Kidney (tissue), 14 donors: ENCODE results near the gene LHPP. TPM values are rescaled to one million over a fixed set of nuclear protein-coding genes. Genes with fewer than 3 reads are reported as not detected.

ENCODE experiments used
- DNase-seq, 5 donors: peaks; one replicate each; pipeline ENCODE4 v3.0.0-alpha.2; 2013 to 2020
- FAIRE-seq: peaks from 2 replicates; lab custom pipeline; 2012; peaks lifted over from hg19 to GRCh38; lab: Jason Lieb, UNC
- H3K27ac ChIP-seq, 2 donors: one replicate each; pipeline ENCODE4 v1.7.0; 2013; ENCODE audit warnings: low read depth in 2 of 2, low read length in 2 of 2, inconsistent platforms in 1 of 2
- H3K27me3 ChIP-seq: one replicate; pipeline ENCODE4 v1.7.1; 2013; ENCODE audit warnings: low read length, inconsistent platforms; ENCODE audit not compliant: control insufficient read depth, insufficient read depth
- H3K36me3 ChIP-seq, 3 donors: one replicate each; pipeline versions ENCODE4 v1.7.0 to v1.7.1; 2013; ENCODE audit warnings: low read length in 3 of 3, control low read depth in 1 of 3, inconsistent platforms in 1 of 3; ENCODE audit not compliant: insufficient read depth in 3 of 3, control insufficient read depth in 2 of 3
- H3K4me1 ChIP-seq, 3 donors: one replicate each; pipeline versions ENCODE4 v1.7.0 to v1.7.1; 2013; ENCODE audit warnings: low read length in 3 of 3, inconsistent platforms in 1 of 3, low read depth in 1 of 3; ENCODE audit not compliant: control insufficient read depth in 2 of 3, insufficient read depth in 2 of 3
- H3K4me3 ChIP-seq, 3 donors: one replicate each; pipeline versions ENCODE4 v1.7.0 to v1.8.1; 2013; ENCODE audit warnings: low read length in 3 of 3, control low read depth in 1 of 3, inconsistent platforms in 1 of 3
- H3K9ac ChIP-seq, 3 donors: one replicate each; pipeline versions ENCODE4 v1.7.0 to v1.7.1; 2013; ENCODE audit warnings: low read length in 3 of 3, control low read depth in 1 of 3, inconsistent platforms in 1 of 3
- H3K9me3 ChIP-seq, 3 donors: one replicate each; pipeline versions ENCODE4 v1.7.0 to v1.7.1; 2013; ENCODE audit warnings: low read length in 3 of 3, control low read depth in 1 of 3, inconsistent platforms in 1 of 3; ENCODE audit not compliant: control insufficient read depth in 2 of 3, insufficient read depth in 1 of 3
- CTCF ChIP-seq: IDR thresholded peaks from 3 replicates; pipeline ENCODE4 v1.5.1; 2012; ENCODE audit warnings: mild to moderate bottlenecking, moderate library complexity, borderline replicate concordance; ENCODE audit not compliant: insufficient read depth; ENCODE audit errors: extremely low read depth
- intact Hi-C: fragments of 100-400 bp; cut with DNase I; formaldehyde crosslinking; loops from one replicate; pipeline ENCODE4 v1.11.1; 2022
- polyA plus RNA-seq: library from polyadenylated mRNA; stranded (reverse); fragments of 350-450 nt; fragmentation: Illumina TruSeq; extraction: RNeasy Lipid Tissue Mini Kit (QIAGEN cat#74804); gene quantifications from one replicate; pipeline ENCODE4 v1.2.3, GENCODE V29; 2014; ENCODE audit warnings: low read depth, low replicate concordance; ENCODE audit not compliant: insufficient read depth
- total RNA-seq: library from RNA; stranded (reverse); fragmentation: NEBNext Ultra II Directional; extraction: Animal tissue kit (Norgen Biotek cat#: 25700); gene quantifications from one replicate; pipeline ENCODE4 v1.2.1, GENCODE V29; 2021
- donor health status: control.
- donor health status: control.
- donor health status: control.
- donor health status: control.
- donor health status: control.
- donor health status: DM: yes; HTN: yes; CAD: no.
- donor health status: Normal renal cell carcinoma (clear cell type).

Gene LHPP
- total and polyA plus RNA-seq, 2 donors from 2014 or later, result 16.6 to 52.5 TPM

GRCh38 chr10:124640538-124641231 lies 179.1 kb downstream of the LHPP start:
- Histone ChIP-seq H3K27me3 (no peaks in the 10 kb centered on the region), H3K9me3 (no peaks in the 10 kb centered on the region), H3K9ac (peak overlapping the region in 1 of 3 donors; percentile 35), H3K4me3 (no peak overlapping the region), H3K4me1 (peaks cover 0 to 32% (median 9%) of the 10 kb centered on the region in 3 donors), H3K27ac (peak overlapping the region; percentile 29 to 45), H3K36me3 (peaks cover 0 to 4% (median 0%) of the 10 kb centered on the region in 3 donors)
- no peak for TF ChIP-seq CTCF
- intact Hi-C loops, result no loop called here
- DNase-seq, result peak in 2 of 5 donors; percentile 36 to 87
- no peak for FAIRE-seq

GRCh38 chr10:124641282-124642087 lies 179.9 kb downstream of the LHPP start:
- H3K9ac ChIP-seq, result peak overlapping the region in 2 of 3 donors; percentile 9 to 35
- no peak for FAIRE-seq

DNA sequence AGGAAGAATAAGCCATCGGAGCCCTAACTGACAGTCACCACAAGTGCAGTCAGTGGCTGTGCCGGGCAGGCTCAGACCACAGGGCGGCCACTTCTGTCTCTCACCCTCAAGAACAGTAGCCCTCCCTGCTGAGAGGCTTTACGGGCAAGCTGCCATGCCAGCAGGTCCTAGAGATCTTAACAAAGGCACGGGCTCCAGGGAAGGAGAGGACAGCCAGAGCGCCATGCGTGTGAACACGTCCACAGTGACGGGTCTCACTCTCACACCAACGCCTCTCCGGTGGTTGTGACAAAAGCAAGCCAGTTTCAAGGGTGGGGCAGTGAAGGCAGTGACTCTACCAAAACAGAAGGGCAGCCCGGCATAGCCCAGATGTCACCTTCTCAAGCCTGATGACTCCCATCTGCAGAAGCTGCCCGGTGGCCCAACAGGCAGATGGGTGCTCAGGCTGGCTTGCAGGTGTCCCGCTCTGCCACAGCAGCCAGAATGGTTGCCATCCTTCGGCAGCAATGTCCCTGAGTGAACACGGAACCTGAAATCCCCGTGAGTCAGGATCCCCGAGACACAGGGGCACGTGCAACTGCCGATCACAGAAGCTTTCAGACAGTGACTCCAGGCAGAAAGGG lies 180.6 kb downstream of the LHPP start:
- Histone ChIP-seq H3K4me3 (no peak overlapping the region), H3K4me1 (peaks cover 0 to 47% (median 23%) of the 10 kb centered on the region in 3 donors), H3K36me3 (peaks cover 0 to 4% (median 0%) of the 10 kb centered on the region in 3 donors), H3K27ac (peak overlapping the region in 1 of 2 donors; percentile 20), H3K27me3 (no peaks in the 10 kb centered on the region), H3K9ac (no peak overlapping the region), H3K9me3 (no peaks in the 10 kb centered on the region)
- FAIRE-seq (no peak), DNase-seq (peak in 1 of 5 donors; percentile 60)
- no peak for TF ChIP-seq CTCF
- intact Hi-C loops, result no loop called here

More at GRCh38 chr10:124641282-124642087, 179.9 kb downstream of the LHPP start:
- peak in 1 of 5 donors; percentile 57 for DNase-seq
- no peak for TF ChIP-seq CTCF
- peaks cover 0 to 4% (median 0%) of the 10 kb centered on the region in 3 donors for H3K36me3 ChIP-seq
- intact Hi-C loops, result no loop called here
- H3K27ac ChIP-seq, result peak overlapping the region; percentile 29 to 45
- H3K27me3 ChIP-seq, result no peaks in the 10 kb centered on the region
- H3K4me1 ChIP-seq, result peaks cover 0 to 40% (median 16%) of the 10 kb centered on the region in 3 donors
- no peaks in the 10 kb centered on the region for H3K9me3 ChIP-seq
- H3K4me3 ChIP-seq, result no peak overlapping the region
